ENCODE results near the gene PUS10.

PUS10 gene

GRCh38 chr2:60979231-60979630, 38.8 kb downstream of the PUS10 start:
- DNase-seq (ENCODE audit: low read depth): no peak
- no peak for TF ChIP-seq CTCF (IDR thresholded peaks at IDR 0.05; ENCODE audit: insufficient read depth, low read depth, low read length, missing control alignments)

GRCh38 chr2:60977562-60977895, 40.5 kb downstream of the PUS10 start:
- TF ChIP-seq CTCF (IDR thresholded peaks at IDR 0.05; ENCODE audit: insufficient read depth, low read depth, low read length, missing control alignments): no peak
- DNase-seq (ENCODE audit: low read depth): no peak
- no peak overlapping the region for H3K4me3 ChIP-seq (ENCODE audit: low read depth, low read length)

More at GRCh38 chr2:60979231-60979630, 38.8 kb downstream of the PUS10 start:
- H3K4me3 ChIP-seq (ENCODE audit: low read depth, low read length): no peak overlapping the region

- no peak for TF ChIP-seq CTCF (IDR thresholded peaks at IDR 0.05; ENCODE audit: insufficient read depth, low read depth, low read length, missing control alignments)
- no peak overlapping the region for H3K4me3 ChIP-seq (ENCODE audit: low read depth, low read length)
- peak; percentile 74 for DNase-seq (ENCODE audit: low read depth)
Observed at GRCh38 chr2:60976875-60977561, 41.0 kb downstream of the PUS10 start.

- no peak for TF ChIP-seq CTCF (IDR thresholded peaks at IDR 0.05; ENCODE audit: insufficient read depth, low read depth, low read length, missing control alignments)
- DNase-seq (ENCODE audit: low read depth): no peak
- no peak overlapping the region for H3K4me3 ChIP-seq (ENCODE audit: low read depth, low read length)
Observed at GRCh38 chr2:60976256-60976850, 41.7 kb downstream of the PUS10 start.

GRCh38 chr2:60974652-60975051, 43.4 kb downstream of the PUS10 start:
- H3K4me3 ChIP-seq (ENCODE audit: low read depth, low read length): no peak overlapping the region
- no peak for TF ChIP-seq CTCF (IDR thresholded peaks at IDR 0.05; ENCODE audit: insufficient read depth, low read depth, low read length, missing control alignments)
- no peak for DNase-seq (ENCODE audit: low read depth)

GRCh38 chr2:60973705-60974104, 44.4 kb downstream of the PUS10 start:
- no peak for DNase-seq (ENCODE audit: low read depth)
- no peak for TF ChIP-seq CTCF (IDR thresholded peaks at IDR 0.05; ENCODE audit: insufficient read depth, low read depth, low read length, missing control alignments)
- no peak overlapping the region for H3K4me3 ChIP-seq (ENCODE audit: low read depth, low read length)
